GM19324 (cell line): ENCODE measurements around the gene LMO7.

Source experiments
- ATAC-seq: cut with Tn5 transposase; IDR thresholded peaks from one replicate; pipeline ENCODE4 v1.9.1; 2021; ENCODE audit warnings: mild to moderate bottlenecking, moderate library complexity; ENCODE audit not compliant: unreplicated experiment, low FRiP score

LMO7 gene

DNA sequence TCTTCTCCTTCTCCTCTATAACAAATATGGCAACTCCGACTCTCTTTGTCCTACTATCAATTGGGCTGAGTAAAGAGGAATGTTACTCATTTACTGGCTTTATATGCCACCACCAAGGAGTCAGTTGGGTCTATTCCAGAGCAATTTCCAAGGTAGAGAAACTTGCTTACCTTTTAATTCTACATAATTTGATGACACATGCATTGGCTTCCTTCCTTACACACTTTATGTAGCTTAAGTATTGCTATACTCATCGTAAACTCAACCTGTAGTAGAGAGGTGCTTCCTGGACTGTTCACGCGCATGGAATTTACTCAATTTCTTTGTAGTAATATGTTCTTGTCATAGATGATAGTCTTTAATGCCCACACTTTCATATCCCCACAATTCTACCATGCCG lies 160.7 kb downstream of the LMO7 start:
- no peak for ATAC-seq

- ATAC-seq = no peak
These were observed 161.1 kb downstream of the LMO7 start for GRCh38 chr13:75797239-75797638.

DNA sequence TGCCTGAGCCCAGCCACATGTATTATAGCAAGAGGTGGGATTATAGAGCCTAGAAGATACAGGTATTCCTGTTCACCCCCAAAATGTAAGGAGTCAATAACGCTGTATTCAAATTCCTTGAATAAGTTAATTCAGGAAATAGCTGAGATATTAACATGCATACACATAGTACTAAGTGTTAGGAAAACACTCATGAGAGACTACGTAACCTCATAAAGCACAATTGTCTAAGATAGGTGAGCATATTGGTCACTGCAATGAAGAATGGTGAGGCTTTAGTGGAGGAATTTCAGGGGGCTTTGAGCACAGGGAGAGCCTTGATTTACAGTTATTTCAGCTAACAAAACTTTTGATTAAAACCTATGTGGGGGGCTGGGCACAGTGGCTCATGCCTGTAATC lies 161.6 kb downstream of the LMO7 start:
- no peak for ATAC-seq

- no peak for ATAC-seq
These were observed 162.5 kb downstream of the LMO7 start for GRCh38 chr13:75798353-75799255.

- no peak for ATAC-seq
These were observed 164.4 kb downstream of the LMO7 start for GRCh38 chr13:75800545-75800944.

GRCh38 chr13:75801388-75801945 lies 165.3 kb downstream of the LMO7 start:
- no peak for ATAC-seq

GRCh38 chr13:75802161-75802560 lies 166.0 kb downstream of the LMO7 start:
- no peak for ATAC-seq

- ATAC-seq = peak; percentile 53
These were observed 167.1 kb downstream of the LMO7 start for GRCh38 chr13:75803164-75803611.

GRCh38 chr13:75804054-75804453 lies 167.9 kb downstream of the LMO7 start:
- no peak for ATAC-seq

DNA sequence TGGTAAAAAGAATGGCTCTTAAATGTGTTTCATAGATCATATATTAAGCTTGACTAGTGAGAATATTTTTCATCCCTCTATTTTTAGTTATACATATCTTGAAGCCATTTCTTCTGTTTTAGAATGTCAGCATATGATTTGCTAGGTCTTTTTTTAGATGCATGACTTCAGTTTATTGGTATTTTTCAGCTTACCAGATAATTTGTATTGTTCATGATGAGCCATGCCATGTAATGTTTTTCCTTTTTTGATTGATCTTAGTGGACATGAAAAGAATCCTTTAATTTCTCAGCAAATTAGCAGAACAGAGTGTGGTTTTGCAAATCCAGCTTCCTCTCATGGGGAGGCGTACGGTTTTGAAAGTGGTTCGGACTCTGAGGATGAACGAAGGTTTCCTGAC lies 168.5 kb downstream of the LMO7 start:
- no peak for ATAC-seq

DNA sequence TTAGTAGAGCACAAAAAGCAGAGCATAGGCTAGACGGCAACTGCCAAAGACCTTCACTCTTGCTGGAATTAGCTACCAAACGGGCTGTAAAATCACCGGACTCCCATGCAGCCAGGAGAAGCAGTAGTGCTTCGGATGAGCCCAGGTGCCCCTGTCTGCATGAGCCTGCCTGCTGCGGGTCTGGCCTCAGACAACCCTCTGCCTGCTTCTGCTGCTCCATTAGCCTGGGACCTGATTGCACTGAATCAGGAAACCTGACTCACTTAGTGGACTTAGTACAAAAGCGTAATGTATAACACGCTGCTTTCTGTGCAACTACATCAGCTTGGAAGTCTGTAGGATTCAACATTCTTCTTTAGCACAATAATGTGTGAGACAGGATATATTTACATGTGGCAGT lies 170.0 kb downstream of the LMO7 start:
- no peak for ATAC-seq

DNA sequence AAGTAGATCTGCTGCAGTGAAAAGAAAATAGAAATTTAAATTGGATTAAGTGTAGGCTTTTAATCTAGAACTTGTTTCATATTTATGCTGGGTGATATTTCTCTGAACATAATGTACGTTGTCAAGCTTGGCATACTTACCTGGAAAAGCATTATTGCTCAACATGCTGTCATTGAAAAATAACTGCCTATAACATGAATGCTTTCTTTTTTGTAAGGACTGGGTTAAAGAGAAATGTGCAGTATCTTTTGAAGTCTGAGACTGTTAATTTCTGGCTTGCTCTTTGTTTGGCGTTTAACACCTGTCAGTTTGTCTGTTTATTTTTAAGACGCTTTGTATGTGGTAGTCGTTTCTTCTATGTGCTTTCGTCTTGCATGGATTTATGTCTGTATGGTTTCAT lies 175.2 kb downstream of the LMO7 start:
- no peak for ATAC-seq

GRCh38 chr13:75811841-75812240 lies 175.7 kb downstream of the LMO7 start:
- ATAC-seq = no peak

DNA sequence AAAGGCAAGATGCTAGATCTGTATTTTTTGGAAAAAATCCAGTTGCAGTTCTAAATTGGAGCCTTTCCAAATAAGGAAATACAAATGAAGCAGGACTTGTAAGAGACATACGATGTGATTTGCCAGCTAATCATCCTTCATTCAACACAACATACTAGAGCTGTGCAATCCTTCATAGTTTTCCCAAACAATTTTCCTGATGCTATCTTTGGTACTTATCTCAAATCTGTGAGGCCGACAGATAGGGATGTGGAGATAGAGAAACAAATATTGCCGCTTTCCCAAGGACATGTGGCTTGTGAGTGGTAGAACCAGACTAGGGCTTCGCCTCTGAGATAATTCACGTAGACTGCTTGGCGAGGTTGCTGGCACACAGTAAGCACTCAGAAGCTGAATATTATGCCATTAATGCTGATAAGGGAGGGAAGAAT lies 176.6 kb downstream of the LMO7 start:
- ATAC-seq = no peak

GRCh38 chr13:75813323-75813722 lies 177.2 kb downstream of the LMO7 start:
- ATAC-seq = no peak

DNA sequence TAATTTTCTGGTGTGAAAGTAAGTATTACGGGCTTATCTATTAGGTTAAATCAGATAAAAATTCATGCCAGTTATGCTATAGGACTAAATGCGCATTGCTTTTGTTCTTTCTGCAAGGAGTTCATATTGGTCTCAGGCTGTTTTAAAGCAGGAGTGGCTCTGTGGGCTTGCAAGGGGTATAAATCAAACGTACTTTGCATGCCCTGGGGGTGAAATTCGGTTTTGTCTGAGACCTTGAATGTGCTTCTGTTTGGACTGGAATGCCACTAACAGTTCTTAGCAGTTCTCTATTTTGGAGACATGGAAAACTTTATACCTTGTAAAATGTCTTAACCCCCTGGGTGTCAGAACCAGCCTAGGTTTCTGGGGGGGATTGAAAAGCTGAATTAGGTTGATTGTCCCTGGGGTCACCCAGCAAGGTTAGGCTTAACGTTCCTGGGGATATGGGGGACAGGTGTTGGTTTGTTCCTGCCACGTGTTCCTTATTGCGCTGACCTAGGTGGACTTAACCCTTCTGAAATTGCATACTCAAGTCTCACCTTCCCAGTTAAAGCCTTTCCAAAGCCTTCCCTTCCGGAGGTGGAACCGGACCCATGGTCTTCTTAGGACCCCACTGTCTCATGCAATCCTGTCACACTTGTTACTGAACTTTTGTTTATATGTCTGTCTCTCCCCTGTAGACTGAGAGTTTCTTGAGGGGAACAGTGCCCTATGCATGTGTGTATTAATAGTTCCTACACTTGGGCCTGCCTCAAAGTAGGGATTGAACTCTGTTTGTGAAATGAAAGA lies 182.2 kb downstream of the LMO7 start:
- no peak for ATAC-seq

GRCh38 chr13:75818968-75819225 lies 182.8 kb downstream of the LMO7 start:
- ATAC-seq = no peak

GRCh38 chr13:75825161-75825560 lies 189.0 kb downstream of the LMO7 start:
- ATAC-seq = no peak

DNA sequence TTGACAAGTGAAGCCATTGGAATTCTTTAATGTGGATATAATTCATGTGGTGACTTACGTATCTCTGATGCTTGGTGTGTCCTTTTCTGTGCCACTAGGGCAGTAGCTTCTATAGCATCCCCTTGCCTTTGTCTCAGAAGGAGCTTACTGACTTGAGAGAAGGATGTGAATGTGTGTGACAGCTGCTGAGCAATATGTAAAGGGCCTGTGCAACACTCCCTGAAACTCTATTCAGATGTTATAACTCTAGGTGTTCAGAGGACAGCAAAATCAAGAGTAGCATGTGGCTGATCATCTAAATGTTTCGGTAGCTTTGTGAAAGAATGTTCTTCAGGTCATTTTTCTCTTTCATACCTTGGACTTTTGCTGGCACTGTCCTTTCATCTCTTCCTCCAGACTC lies 189.5 kb downstream of the LMO7 start:
- ATAC-seq = no peak

DNA sequence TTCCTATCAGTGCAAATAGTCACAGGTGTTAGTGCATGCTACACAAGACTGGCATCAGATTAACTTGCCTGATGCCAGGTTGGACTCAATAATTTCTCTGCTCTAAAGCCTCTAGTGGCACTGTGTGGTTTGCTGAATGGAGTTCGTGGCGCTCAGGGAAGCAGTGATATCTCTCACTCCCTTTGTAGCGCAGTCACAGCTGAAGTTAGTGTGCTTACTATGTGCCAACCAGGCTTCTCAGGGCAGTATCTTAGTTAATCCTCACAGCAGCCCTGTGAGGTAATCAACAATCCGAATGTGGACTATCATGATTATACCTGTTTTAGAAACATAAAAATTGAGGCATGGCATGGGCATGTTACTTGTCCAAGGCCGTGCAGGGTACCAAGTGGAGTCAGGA lies 190.3 kb downstream of the LMO7 start:
- ATAC-seq = no peak

DNA sequence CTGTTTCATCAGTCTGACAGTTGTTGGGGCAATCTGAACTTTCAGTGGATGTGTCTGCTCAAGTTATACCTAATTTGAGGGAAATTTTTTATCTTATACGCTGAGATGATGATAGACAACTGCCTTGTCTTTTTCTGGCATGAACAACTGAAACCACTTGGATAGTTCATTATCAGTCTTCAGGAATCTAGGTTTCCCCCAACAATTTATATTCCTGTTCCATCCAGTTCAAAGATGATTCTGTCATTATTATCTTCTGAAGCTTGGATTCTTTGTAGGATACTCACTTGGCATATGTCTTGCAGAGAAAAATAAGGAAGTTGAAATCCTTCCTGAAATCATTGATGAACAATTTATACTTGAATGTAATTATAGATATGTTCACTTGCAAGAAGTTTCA lies 193.7 kb downstream of the LMO7 start:
- ATAC-seq = no peak

DNA sequence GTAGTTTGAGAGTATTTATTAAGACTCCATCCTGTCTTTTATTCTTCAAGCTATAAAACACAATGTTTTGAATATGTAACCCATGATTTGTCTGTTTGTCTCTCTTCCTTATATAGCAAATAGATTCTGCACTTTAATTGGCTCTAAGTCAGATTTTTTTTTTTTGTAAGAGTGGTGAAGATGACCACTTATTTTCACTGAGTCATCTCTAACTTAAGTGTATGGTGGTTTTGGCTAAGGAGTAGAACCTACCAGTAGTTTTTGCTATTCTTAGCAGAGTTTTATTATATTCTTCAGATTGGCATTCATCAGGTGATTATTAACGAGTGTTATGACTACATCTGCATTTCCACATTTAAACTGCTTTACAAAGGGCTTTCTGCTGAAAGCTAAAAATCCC lies 194.7 kb downstream of the LMO7 start:
- ATAC-seq = no peak
